GM18867 (cell line): ENCODE data around the gene ETDC.
"Not testable (repeated sequence)": the region's sequence is repeated elsewhere in the genome, so short reads cannot be mapped to it uniquely, and the experiment has no call there.

Source experiments
- ATAC-seq: cut with Tn5 transposase; IDR thresholded peaks from one replicate; pipeline ENCODE4 v1.9.1; 2021; ENCODE audit warnings: mild to moderate bottlenecking, moderate library complexity; ENCODE audit not compliant: unreplicated experiment

ETDC gene

GRCh38 chrX:135309430-135309923 is at the start of gene ETDC:
ETDC (plus strand) TSS chrX:135309480; CDS start chrX:135309480, 0 bp downstream.
- no peak for ATAC-seq

DNA sequence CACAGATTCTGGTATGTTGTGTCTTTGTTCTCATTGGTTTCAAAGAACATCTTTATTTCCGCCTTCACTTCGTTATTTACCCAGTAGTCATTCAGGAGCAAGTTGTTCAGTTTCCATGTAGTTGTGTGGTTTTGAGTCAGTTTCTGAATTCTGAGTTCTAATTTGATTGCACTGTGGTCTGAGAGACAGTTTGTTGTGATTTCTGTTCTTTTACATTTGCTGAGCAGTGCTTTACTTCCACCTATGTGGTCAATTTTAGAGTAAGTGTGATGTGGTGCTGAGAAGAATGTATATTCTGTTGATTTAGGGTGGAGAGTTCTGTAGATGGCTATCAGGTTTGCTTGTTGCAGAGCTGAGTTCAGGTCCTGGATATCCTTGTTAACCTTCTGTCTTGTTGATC is 48.3 kb upstream of the ETDC start:
- ATAC-seq, result not testable (repeated sequence)

DNA sequence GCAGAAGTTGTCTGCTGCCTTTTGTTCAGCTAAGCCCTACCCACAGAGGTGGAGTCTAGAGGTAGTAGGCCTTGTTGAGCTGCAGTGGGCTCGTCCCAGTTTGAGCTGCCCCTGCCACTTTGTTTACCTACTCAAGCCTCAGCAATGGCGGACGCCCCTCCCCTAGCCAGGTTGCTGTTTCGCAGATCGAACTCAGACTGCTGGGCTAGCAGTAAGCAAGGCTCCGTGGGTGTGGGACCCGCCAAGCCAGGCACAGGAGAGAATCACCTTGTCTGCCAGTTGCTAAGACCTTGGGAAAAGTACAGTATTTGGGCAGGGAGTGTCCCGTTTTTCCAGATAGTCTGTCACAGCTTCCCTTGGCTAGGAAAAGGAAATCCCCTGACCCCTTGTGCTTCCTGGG is 45.9 kb upstream of the ETDC start:
- not testable (repeated sequence) for ATAC-seq

GRCh38 chrX:135264206-135264605 is 45.1 kb upstream of the ETDC start:
- no peak for ATAC-seq

DNA sequence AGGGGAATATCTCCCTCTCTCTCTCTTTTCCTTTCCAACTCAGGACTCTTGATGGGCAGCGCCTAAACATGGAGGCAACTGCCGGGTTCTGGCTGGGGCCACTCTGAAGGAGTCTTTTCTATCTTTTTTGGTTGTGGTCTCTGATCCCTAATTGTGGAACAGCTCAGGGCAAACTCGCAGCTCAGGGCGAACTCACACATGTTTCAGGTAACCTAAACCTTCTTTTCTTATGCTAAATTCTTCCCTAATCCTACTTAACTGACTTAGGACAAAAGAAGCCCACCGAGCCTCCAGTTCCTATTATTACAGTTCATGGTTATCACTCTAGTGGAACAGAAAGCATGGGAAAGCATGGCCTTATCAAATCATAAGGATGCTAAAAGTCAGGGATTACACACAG is 36.1 kb upstream of the ETDC start:
- ATAC-seq, result no peak

DNA sequence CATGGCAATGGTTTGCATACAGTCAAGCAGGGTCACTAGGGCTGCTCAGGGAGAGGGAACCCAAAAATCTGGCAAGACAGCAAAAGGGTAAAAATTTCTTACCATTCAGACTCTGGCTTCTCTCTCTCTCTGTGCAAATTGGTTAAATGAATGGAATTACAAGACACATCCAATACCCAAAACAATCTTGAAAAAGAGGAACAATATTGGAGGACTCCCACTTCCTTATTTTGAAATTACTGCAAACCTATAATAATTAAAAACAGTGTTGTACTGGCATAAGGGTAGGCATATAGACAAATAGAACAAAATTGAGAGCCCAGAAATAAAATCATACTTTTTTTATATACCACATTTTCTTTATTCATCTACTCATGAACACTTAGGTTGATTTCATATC is 33.3 kb upstream of the ETDC start:
- no peak for ATAC-seq

DNA sequence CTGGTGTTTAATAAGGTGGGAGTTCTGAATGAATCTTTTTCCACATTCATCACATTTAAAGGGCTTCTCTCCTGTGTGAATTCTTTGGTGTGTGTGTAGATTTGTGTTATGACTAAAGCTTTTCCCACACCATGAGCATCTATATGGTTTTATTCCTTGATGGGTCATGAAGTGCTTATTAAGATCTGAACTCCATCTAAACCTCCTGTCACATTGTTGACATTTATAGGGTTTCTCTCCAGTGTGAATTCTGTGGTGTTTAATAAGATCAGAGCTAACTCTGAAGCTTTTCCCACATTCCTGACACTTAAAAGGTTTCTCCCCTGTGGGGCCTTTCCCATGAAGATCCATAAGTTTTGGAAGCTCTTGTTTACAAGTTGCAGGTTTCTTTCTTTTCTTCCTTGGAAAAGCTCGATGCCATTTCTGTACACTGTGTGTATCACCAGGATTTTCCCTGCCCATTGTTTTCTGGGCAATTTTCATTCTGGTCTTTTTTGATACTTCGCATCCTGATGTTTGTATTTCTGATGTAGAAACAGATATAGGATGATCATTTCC is 21.9 kb upstream of the ETDC start:
- no peak for ATAC-seq

DNA sequence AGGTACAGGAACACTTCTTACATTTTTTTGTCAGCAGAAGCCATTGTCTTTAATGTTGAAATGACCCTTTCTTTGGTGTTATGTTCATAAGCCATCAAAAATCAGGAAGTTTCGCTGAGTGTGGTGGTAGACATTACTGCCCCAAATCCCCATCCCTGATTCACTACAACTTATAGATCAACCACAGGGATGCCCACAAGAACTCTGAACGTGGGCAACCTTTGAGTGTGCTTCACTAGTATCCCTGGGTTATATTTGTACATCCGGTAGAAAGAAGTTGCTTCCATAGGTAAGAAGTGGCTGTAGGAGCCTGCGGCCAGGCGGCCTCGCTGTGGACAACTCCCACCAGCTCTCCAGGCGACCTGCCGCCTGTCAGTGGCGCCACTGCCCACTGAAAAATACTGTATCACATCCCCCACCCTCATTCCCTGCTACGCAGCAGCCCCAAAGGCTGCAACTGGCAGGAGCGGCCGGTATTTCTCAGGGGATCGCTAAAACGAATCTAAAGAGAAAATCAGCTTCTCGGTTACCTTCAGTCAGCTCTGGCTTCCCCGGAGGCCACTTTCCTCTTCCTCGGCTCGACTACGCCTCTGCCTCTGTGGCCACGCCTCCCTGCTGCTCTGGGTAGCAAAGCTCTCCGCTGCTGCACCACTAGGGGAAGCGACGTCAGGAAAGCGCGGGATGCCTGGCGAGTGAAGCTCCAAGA is 13.9 kb upstream of the ETDC start:
- ATAC-seq, result peak; percentile 73

GRCh38 chrX:135295944-135296305 is 13.4 kb upstream of the ETDC start:
- no peak for ATAC-seq

DNA sequence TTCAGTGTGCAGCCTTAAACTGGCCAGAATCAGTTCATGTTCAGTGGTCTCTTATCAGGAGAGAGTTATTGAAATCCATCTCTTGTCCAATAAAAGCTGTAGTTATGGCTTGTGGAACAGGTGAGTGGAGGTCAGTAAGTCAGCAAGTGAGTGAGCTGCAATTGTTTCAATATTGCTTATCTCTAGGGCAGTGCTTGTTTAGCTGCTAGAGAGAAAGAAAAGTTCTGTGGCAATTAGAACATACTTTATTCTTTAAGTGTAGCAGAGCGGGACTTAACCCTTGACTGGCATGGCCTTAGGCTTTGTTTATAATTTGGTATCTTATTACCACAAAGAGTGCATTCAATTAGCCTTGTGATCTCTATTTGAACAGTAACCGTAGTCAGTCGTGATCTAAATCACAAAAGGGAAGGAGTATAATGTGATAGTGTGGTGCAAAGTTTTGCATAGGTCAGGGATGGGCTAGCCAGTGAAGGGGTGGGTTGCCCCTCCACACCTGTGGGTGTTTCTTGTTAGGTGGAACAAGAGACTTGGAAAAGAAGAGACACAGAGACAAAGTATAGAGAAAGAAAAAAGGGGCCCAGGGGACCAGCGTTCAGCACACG is 6.9 kb upstream of the ETDC start:
- no peak for ATAC-seq

GRCh38 chrX:135304741-135305140 is 4.5 kb upstream of the ETDC start:
- no peak for ATAC-seq

GRCh38 chrX:135307171-135307570 is 2.1 kb upstream of the ETDC start:
- no peak for ATAC-seq

DNA sequence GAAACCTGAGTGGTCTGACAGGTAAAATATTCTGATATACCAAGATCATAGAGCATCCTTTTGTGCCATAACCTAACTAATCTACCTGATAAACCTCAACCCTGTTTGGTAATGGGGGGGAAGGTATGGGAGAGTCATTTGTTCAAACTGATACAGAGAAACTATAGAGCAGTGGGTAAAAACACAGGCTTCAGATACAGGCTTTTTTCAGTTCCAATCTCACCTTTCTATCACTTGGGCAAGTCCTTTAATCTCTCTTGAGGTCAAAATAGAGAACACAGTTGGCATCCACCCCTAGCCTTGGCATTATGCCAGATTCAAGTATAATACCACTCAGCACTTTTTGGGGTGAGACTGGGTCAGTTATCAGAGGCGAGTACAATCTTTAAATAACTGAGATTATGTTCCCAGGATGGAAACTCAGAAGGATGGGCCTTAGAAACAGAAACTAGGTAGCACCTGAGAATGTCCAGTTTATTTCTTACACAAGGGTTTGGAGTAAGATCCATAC is 880 bp upstream of the ETDC start:
- ATAC-seq, result no peak

DNA sequence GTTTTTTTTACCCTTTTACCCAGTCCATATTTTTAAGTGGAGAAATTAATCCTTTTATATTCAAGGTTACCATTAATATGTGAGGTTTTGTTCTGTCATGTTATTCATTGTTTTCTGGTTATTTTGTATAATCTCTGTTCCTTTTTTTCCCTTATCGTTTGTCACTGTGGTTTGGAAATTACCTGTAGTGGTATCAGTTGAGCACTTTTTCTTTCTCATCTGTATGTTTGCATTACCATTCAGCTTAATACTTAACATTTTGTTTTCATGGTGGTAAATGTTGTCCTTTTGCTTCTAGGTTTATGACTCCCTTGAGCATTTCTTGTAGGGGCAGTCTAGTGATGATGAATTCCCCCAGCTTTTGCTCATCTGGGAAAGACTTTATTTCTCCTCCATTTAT is 6.6 kb downstream of the ETDC start:
- no peak for ATAC-seq

- no peak for ATAC-seq
These were observed 15.2 kb downstream of the ETDC start for GRCh38 chrX:135324463-135324862.

- not testable (repeated sequence) for ATAC-seq
These were observed 15.9 kb downstream of the ETDC start for GRCh38 chrX:135325036-135325818.

DNA sequence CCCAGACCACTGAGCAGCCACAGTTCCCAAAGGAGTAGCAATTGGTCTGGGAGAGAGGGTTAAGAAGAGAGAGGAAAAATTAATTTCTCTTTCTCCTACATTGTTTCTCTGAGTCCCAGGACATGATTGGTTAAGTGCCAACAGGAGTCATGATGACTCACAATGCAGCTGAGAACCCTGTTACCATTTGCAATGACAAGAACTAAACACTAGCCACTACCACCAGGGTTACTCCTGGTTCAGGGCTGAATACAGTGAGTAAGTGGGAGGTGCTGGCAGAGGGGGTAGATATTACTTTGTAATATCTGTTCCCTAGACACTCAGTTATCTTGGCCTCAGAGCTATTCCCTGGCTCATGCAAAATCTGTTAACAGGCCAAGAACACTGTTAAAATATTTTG is 18.0 kb downstream of the ETDC start:
- no peak for ATAC-seq

DNA sequence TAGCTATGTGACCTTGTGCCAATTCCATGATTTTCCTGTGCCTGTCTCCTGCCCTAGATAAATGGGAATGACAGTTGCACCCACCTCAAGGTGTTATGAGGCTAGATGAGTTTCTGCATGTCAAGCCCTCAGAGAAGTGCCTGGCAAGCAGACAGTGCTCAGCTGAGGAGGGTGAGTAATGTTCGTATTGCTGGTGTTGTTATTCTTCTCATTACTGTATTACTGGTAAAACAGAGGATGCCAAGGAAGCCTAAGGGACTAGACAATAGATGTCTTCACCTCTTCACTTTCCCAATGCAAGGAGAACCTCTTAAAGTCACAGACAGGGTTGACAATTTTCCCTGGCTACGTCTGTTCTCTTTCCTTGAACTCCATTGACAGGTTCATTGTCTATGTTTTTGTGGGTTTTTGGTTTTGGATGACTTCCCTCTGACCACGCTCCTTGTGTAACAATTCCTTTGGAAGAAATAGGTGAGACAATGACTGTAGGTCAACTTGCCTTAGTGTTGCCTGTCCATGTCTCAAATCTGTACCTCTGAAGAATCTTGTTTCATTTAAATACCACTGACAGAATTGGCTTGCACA is 19.2 kb downstream of the ETDC start:
- no peak for ATAC-seq

DNA sequence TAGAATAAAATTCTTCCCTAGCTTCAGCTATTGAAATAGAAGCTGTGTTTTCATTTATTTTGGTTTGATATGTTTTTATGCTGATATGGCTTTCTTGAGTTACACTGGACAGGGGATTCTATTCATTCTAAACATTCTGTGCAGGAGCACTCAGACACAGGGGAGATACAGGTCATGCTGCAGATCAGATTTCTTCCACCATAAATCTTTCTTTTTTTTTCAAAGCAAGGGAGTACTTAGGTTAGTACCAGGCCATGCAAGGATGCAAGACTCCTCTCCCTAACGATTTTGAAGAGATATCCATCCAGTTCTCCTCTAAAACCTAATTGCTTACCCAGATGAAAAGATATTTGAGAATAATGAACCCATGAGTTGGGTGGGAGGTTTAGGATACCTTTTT is 21.4 kb downstream of the ETDC start:
- ATAC-seq, result no peak

- ATAC-seq, result no peak
These were observed 22.2 kb downstream of the ETDC start for GRCh38 chrX:135331525-135331924.

DNA sequence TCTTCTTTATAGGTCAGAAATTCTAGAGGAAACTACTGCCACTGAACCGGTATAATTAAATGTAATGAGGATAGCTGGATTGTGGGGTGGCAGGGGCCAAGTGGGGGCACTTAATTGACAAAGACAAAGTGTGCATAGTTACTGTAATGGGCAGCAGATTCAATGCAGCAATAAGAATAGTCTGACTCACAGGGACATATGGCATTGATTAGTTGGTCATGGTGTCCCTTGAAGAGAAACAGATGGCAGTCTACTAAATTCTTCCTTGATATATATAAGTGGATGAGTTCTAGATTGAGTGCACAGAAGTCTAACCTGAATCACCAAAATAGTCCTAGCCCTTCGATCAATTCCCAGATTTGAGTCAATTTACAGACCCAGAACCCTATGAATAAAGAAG is 31.6 kb downstream of the ETDC start:
- no peak for ATAC-seq
